Measurements from ENCODE around the gene PHOX2A. TPM values are rescaled to one million over a fixed set of nuclear protein-coding genes. Genes with fewer than 3 reads are reported as not detected.
"Not testable (repeated sequence)": the region's sequence is repeated elsewhere in the genome, so short reads cannot be mapped to it uniquely, and the experiment has no call there.

The PHOX2A gene
- total RNA-seq, 1 donor = not detected

- not testable (repeated sequence) for H3K9me3 ChIP-seq (ENCODE audit: low read depth, low read length); H3K4me3 ChIP-seq (ENCODE audit: low read length); H3K27me3 ChIP-seq (ENCODE audit: insufficient read depth, low read length)
- H3K4me1 ChIP-seq (ENCODE audit: insufficient read depth, low read length) = peaks cover 18% of the 10 kb centered on the region
Measured at GRCh38 chr11:72201445-72201844, 42.5 kb downstream of the PHOX2A start.

DNA sequence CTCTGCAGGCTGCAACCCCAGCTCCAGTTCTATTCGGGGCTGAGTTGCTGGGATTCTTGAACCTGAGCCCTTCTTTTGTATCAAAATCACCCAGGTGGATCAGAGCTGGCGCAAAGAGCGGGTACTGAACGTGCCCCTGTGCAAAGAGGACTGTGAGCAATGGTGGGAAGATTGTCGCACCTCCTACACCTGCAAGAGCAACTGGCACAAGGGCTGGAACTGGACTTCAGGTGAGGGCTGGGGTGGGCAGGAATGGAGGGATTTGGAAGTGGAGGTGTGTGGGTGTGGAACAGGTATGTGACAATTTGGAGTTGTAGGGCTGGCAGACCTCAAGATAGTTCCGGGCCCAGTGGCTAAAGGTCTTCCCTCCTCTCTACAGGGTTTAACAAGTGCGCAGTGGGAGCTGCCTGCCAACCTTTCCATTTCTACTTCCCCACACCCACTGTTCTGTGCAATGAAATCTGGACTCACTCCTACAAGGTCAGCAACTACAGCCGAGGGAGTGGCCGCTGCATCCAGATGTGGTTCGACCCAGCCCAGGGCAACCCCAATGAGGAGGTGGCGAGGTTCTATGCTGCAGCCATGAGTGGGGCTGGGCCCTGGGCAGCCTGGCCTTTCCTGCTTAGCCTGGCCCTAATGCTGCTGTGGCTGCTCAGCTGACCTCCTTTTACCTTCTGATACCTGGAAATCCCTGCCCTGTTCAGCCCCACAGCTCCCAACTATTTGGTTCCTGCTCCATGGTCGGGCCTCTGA, 48.3 kb downstream of the PHOX2A start:
- Histone ChIP-seq H3K9me3 (ENCODE audit: low read depth, low read length) (no peaks in the 10 kb centered on the region), H3K4me1 (ENCODE audit: insufficient read depth, low read length) (no peaks in the 10 kb centered on the region), H3K4me3 (ENCODE audit: low read length) (no peak overlapping the region), H3K27me3 (ENCODE audit: insufficient read depth, low read length) (no peaks in the 10 kb centered on the region)

- no peaks in the 10 kb centered on the region for H3K27me3 ChIP-seq (ENCODE audit: insufficient read depth, low read length)
- no peak within 1 kb of the TSS for H3K4me3 ChIP-seq (ENCODE audit: low read length)
- no peaks in the 10 kb centered on the region for H3K4me1 ChIP-seq (ENCODE audit: insufficient read depth, low read length)
- no peaks in the 10 kb centered on the region for H3K9me3 ChIP-seq (ENCODE audit: low read depth, low read length)
Measured at GRCh38 chr11:72191961-72192381, 52.0 kb downstream of the PHOX2A start, which contains the start of gene FOLR1. Gene FOLR1 (plus strand): TSS chr11:72192140. CDS start chr11:72192174, 34 bp downstream.

DNA sequence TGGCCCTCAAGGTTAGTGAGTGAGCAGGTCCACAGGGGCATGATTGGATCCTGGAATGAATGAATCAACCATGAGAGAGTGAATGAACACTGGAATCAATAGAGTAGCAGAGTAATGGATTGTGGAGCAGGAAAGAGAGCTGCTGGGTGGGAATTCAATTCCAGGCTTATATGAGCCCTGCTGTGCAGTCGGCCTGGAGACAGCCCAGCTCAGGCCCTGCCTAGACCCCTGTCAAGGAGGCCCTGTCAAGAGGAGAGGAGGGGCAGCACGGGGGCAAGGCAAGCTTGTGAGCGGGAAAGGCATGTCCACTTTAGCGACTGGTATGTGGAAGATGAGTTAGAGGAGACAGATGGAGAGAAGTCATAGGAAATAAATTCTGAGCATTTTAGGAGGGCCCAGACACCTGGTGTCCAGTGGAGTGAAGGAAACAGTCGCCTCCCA, 53.3 kb downstream of the PHOX2A start:
- H3K4me3 ChIP-seq (ENCODE audit: low read length) = no peak overlapping the region
- H3K27me3 ChIP-seq (ENCODE audit: insufficient read depth, low read length) = no peaks in the 10 kb centered on the region
- no peaks in the 10 kb centered on the region for H3K4me1 ChIP-seq (ENCODE audit: insufficient read depth, low read length)
- H3K9me3 ChIP-seq (ENCODE audit: low read depth, low read length) = no peaks in the 10 kb centered on the region

DNA sequence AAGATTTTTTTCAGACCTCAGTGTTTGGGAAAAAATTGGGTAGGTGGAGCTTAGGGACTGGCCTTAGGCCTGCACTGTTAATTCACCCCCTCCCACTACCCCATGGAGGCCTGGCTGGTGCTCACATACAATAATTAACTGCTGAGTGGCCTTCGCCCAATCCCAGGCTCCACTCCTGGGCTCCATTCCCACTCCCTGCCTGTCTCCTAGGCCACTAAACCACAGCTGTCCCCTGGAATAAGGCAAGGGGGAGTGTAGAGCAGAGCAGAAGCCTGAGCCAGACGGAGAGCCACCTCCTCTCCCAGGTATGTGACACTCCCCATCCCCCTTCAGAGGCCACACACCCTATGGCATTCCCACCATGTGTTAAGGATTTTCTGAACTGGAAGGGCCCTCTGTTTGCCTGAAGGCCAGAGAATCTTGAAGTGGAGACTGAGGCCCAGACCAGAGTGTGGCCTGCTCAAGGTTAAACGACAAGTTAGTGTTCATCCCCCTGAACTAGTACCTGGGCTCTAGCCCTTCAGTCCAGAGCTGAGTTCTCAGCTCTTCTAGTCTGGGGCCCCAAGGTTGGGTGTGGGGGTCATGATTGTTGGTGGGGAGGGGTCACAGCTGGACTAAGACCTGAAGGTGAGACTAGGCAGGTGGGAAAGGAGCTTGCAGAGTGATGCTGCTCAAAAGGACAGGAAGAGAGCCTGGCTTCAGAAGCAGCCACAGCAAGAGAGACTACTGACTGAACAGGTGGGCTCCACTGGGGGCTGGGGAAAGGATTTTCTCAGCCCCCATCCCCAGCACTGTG, 54.3 kb downstream of the PHOX2A start:
- H3K4me3 ChIP-seq (ENCODE audit: low read length) = no peak overlapping the region
- no peaks in the 10 kb centered on the region for H3K9me3 ChIP-seq (ENCODE audit: low read depth, low read length)
- no peaks in the 10 kb centered on the region for H3K4me1 ChIP-seq (ENCODE audit: insufficient read depth, low read length)
- no peaks in the 10 kb centered on the region for H3K27me3 ChIP-seq (ENCODE audit: insufficient read depth, low read length)

Other genes starting within 250 kb of the PHOX2A start
- 9.6 TPM for gene IL18BP, start 245.3 kb downstream of the PHOX2A start, total RNA-seq
- 125 TPM for gene NUMA1, start 163.6 kb downstream of the PHOX2A start, total RNA-seq
- 0.63 TPM for gene LRRC51, start 163.3 kb downstream of the PHOX2A start, total RNA-seq
- gene LAMTOR1, start 140.9 kb downstream of the PHOX2A start, total RNA-seq = 88.5 TPM
- not detected for gene TOMT, start 138.3 kb downstream of the PHOX2A start, total RNA-seq
- 30.2 TPM for gene ANAPC15, start 131.5 kb downstream of the PHOX2A start, total RNA-seq
- 1.3 TPM for gene FOLR3, start 108.5 kb downstream of the PHOX2A start, total RNA-seq
- gene FOLR1, start 52.0 kb downstream of the PHOX2A start, total RNA-seq = not detected
- gene FOLR2, start 27.4 kb downstream of the PHOX2A start, total RNA-seq = 3.3 TPM
- 49.2 TPM for gene INPPL1, start 19.4 kb downstream of the PHOX2A start, total RNA-seq
- 16.9 TPM for gene CLPB, start 190.4 kb upstream of the PHOX2A start, total RNA-seq

Data from mononuclear cell (primary cell).